GM12873 (cell line): ENCODE results near the gene OR5AU1.

Experiments used
- CTCF ChIP-seq: IDR thresholded peaks from 2 replicates; pipeline ENCODE4 v1.5.1; 2012; ENCODE audit warnings: low read depth, mild to moderate bottlenecking, moderate library complexity, low read length, control low read depth; ENCODE audit not compliant: insufficient read depth; ENCODE audit errors: missing control alignments

Gene OR5AU1

GRCh38 chr14:21200752-21201461, 45.0 kb upstream of the OR5AU1 start:
- TF ChIP-seq CTCF, result no peak

- no peak for TF ChIP-seq CTCF
These were observed 44.0 kb upstream of the OR5AU1 start for GRCh38 chr14:21199611-21200560.

GRCh38 chr14:21197418-21198205, 41.7 kb upstream of the OR5AU1 start:
- TF ChIP-seq CTCF, result no peak

GRCh38 chr14:21194597-21194996, 38.7 kb upstream of the OR5AU1 start:
- TF ChIP-seq CTCF, result no peak

GRCh38 chr14:21192875-21193535, 37.1 kb upstream of the OR5AU1 start:
- TF ChIP-seq CTCF, result no peak

- TF ChIP-seq CTCF, result no peak
These were observed 36.6 kb upstream of the OR5AU1 start for GRCh38 chr14:21192447-21192822.
